Measurements from ENCODE around the gene CYP2W1.

GRCh38 chr7:935164-935873 is 47.7 kb upstream of the CYP2W1 start:
- TF ChIP-seq CTCF (IDR thresholded peaks at IDR 0.05; ENCODE audit: low read length) (no peak), EZH2 (optimal IDR thresholded peaks at IDR 0.05; ENCODE audit: low read depth, low read length) (no peak)
